OCI-LY7 (cell line): ENCODE data around the gene NLGN1. TPM values are rescaled to one million over a fixed set of nuclear protein-coding genes. Genes with fewer than 3 reads are reported as not detected.

Experiments
- BruUV-seq: library from RNA; stranded (reverse); fragments of 400-500 nt; replicated peaks from 2 replicates; lab custom pipeline; 2021; lab: Mats Ljungman, UMichigan
- CTCF ChIA-PET: fragments of 300-600 bp; sonication (Branson Sonifier 250); formaldehyde crosslinking; loops from one replicate; lab custom pipeline; 2022; ENCODE audit warnings: antibody characterized with exemption; ENCODE audit not compliant: unreplicated experiment; lab: Charles Lee
- POLR2A ChIA-PET: fragments of 300-600 bp; sonication (Branson Sonifier 250); formaldehyde crosslinking; loops from one replicate; lab custom pipeline; 2022; ENCODE audit warnings: antibody characterized with exemption; lab: Charles Lee
- DNase-seq: peaks from one replicate; pipeline ENCODE4 v3.0.0-alpha.2; 2015; ENCODE audit warnings: low spot score
- H2AFZ ChIP-seq: fragments of 200-600 bp; sonication (generic), shearing (Covaris generic); 2 replicates; pipeline ENCODE4 v1.6.1; 2014; ENCODE audit warnings: mild to moderate bottlenecking, antibody characterized with exemption, low read length, moderate library complexity
- H3K27ac ChIP-seq: fragments of 200-600 bp; sonication (generic); 2 replicates; pipeline ENCODE4 v1.5.1; 2014; ENCODE audit warnings: mixed run types, low read depth, mild to moderate bottlenecking, moderate library complexity, low read length, inconsistent platforms; ENCODE audit not compliant: poor library complexity, severe bottlenecking
- H3K36me3 ChIP-seq: fragments of 200-600 bp; sonication (generic); 2 replicates; pipeline ENCODE4 v1.6.1; 2014; ENCODE audit warnings: mild to moderate bottlenecking, antibody characterized with exemption, low read length, moderate library complexity, mixed read lengths; ENCODE audit not compliant: insufficient read depth
- H3K4me1 ChIP-seq: fragments of 200-600 bp; sonication (generic); 2 replicates; pipeline ENCODE4 v1.5.1; 2014; ENCODE audit warnings: mild to moderate bottlenecking, low read length; ENCODE audit not compliant: insufficient read depth, poor library complexity, severe bottlenecking
- H3K4me2 ChIP-seq: fragments of 200-600 bp; sonication (generic); 2 replicates; pipeline ENCODE4 v1.6.1; 2014; ENCODE audit warnings: mild to moderate bottlenecking, low read length
- H3K4me3 ChIP-seq: fragments of 200-600 bp; sonication (generic); 2 replicates; pipeline ENCODE4 v1.5.1; 2014; ENCODE audit warnings: mild to moderate bottlenecking, low read depth, low read length; ENCODE audit not compliant: poor library complexity, severe bottlenecking
- H3K79me2 ChIP-seq: fragments of 200-600 bp; sonication (generic); 2 replicates; pipeline ENCODE4 v1.6.1; 2016; ENCODE audit warnings: low read depth, mild to moderate bottlenecking, low read length, moderate library complexity, mixed read lengths; ENCODE audit not compliant: insufficient read depth
- H3K9me2 ChIP-seq: fragments of 200-600 bp; sonication (generic); 2 replicates; pipeline ENCODE4 v1.6.1; 2016; ENCODE audit warnings: mild to moderate bottlenecking, low read length, mixed read lengths; ENCODE audit not compliant: insufficient read depth
- H3K9me3 ChIP-seq: fragments of 200-600 bp; sonication (generic); 2 replicates; pipeline ENCODE4 v1.6.1; 2014; ENCODE audit warnings: mild to moderate bottlenecking, mixed run types, low read length, mixed read lengths
- H4K20me1 ChIP-seq: fragments of 200-600 bp; sonication (generic); 2 replicates; pipeline ENCODE4 v1.6.1; 2014; ENCODE audit warnings: mild to moderate bottlenecking, antibody characterized with exemption, low read length, moderate library complexity, mixed read lengths; ENCODE audit not compliant: insufficient read depth
- EZH2phosphoT487 ChIP-seq: fragments of 200-600 bp; sonication (generic); IDR thresholded peaks from 2 replicates; pipeline ENCODE4 v1.6.1; 2018; ENCODE audit warnings: low read depth, borderline replicate concordance, mild to moderate bottlenecking, mixed run types, antibody characterized with exemption, low read length, moderate library complexity, mixed read lengths
- intact Hi-C: fragments of 100-400 bp; cut with micrococcal nuclease; formaldehyde crosslinking; loops from one replicate; pipeline ENCODE4 v1.10.0; 2022; ENCODE audit not compliant: unreplicated experiment
- total RNA-seq, 2 experiments: library from RNA; depleted of rRNA in 1 of 2; stranded (reverse); fragments of >200 nt in 1 of 2; shearing (Covaris generic) in 1 of 2; gene quantifications; 2 replicates each; pipeline ENCODE4 v1.2.3, GENCODE V29; 2014 to 2022
- TF ChIP-seq, protein P1 (sequence below): fragments of 200-600 bp; sonication (generic); conservative IDR thresholded peaks from 2 replicates; pipeline ENCODE4 v1.5.1; 2014; ENCODE audit warnings: mild to moderate bottlenecking, antibody characterized with exemption, low read length, moderate library complexity, mixed read lengths

Gene NLGN1
- total RNA-seq, 2 experiments from 2014 or later, result not detected

DNA sequence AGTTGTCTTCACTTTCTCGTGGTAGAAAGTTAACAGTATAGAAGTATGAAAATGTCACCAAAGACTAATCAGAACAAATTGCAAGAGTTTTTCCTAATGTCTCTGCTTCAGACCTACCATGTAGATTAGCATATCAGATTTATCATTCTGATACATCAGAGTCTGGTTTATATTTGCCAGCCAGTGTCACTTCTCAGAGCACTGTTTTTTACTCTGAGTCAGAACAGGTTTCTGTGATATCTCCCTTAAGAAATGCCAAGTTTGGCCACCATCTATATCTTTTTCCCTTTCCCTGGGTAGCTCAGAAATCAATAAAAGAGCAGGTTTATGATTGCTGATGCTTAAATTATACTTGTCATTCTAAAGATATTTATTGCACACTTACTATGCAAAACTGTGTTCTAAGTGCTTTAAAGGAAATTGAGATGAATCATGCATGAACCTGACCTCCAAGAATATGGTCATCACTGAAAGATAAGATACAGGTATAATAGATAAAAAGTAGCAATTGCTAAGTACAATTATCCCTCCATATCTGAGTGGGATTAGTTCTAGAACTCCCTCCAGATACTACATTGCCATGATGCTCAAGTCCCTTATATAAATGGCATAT, 788.9 kb downstream of the NLGN1 start:
- no peak for TF ChIP-seq EZH2phosphoT487
- TF ChIP-seq, protein P1, sequence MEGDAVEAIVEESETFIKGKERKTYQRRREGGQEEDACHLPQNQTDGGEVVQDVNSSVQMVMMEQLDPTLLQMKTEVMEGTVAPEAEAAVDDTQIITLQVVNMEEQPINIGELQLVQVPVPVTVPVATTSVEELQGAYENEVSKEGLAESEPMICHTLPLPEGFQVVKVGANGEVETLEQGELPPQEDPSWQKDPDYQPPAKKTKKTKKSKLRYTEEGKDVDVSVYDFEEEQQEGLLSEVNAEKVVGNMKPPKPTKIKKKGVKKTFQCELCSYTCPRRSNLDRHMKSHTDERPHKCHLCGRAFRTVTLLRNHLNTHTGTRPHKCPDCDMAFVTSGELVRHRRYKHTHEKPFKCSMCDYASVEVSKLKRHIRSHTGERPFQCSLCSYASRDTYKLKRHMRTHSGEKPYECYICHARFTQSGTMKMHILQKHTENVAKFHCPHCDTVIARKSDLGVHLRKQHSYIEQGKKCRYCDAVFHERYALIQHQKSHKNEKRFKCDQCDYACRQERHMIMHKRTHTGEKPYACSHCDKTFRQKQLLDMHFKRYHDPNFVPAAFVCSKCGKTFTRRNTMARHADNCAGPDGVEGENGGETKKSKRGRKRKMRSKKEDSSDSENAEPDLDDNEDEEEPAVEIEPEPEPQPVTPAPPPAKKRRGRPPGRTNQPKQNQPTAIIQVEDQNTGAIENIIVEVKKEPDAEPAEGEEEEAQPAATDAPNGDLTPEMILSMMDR, result no peak
- H3K9me3 ChIP-seq, result no peaks in the 10 kb centered on the region
- no peaks in the 10 kb centered on the region for H3K36me3 ChIP-seq
- intact Hi-C loops, result no loop called here
- H3K4me1 ChIP-seq, result no peaks in the 10 kb centered on the region
- POLR2A ChIA-PET, result no interaction called here
- H3K27ac ChIP-seq, result no peak overlapping the region
- no peaks in the 10 kb centered on the region for H3K79me2 ChIP-seq
- BruUV-seq, result no TSS peak
- H3K4me2 ChIP-seq, result no peak overlapping the region
- no peaks in the 10 kb centered on the region for H4K20me1 ChIP-seq
- CTCF ChIA-PET, result no interaction called here
- no peak for DNase-seq
- no peaks in the 10 kb centered on the region for H3K9me2 ChIP-seq
- H3K4me3 ChIP-seq, result no peak overlapping the region
- H2AFZ ChIP-seq, result no peak overlapping the region

DNA sequence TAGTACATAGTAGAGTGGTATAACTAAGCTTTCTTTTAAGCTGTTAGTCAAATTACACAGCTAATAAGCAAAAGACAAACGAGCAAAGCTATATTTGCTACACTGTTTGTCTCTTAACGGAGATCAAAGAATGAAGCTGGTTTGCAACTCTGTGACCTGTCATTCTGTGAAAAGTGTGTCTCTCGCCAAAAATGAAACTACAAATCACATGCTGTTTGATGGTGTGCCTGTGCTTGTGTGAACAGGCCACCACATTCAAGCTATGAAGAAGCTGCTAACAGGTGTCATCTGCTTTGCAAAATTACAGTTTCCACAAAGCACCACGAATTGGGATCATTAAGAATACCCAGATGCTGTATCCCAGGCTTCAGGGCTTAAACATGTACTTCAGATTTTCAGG, 793.8 kb downstream of the NLGN1 start:
- Histone ChIP-seq H3K9me3 (no peaks in the 10 kb centered on the region), H4K20me1 (no peaks in the 10 kb centered on the region), H3K4me3 (no peak overlapping the region), H3K9me2 (no peaks in the 10 kb centered on the region), H3K79me2 (no peaks in the 10 kb centered on the region), H3K36me3 (no peaks in the 10 kb centered on the region), H2AFZ (no peak overlapping the region), H3K27ac (no peak overlapping the region), H3K4me2 (no peak overlapping the region), H3K4me1 (no peaks in the 10 kb centered on the region)
- intact Hi-C loops, result no loop called here
- ChIA-PET POLR2A (no interaction called here), CTCF (no interaction called here)
- TF ChIP-seq, protein P1, result no peak
- no peak for TF ChIP-seq EZH2phosphoT487
- BruUV-seq, result no TSS peak
- DNase-seq, result no peak

DNA sequence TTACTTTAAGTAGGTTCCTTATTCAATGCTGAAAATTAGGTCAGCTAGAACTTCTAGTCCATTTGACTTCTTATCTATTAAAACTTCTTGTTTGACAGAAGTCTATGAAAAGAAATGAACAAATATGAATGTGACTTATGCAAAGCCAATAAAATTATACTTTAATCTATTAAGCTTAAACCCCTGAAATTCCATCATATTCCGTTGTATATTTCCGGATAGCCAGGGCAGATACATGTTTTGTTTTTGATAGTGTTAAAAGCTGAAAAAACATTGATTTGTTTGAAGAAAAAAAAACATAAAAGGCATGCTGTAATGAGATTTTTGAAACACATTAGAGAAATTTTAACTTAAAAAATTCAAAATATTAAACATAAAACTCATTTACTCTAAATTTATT, 794.4 kb downstream of the NLGN1 start:
- CTCF ChIA-PET, result no interaction called here

More for the DNA sequence above, 794.4 kb downstream of the NLGN1 start:
- intact Hi-C loops, result no loop called here
- H3K4me3 ChIP-seq, result no peak overlapping the region
- DNase-seq, result no peak
- no peak overlapping the region for H3K4me2 ChIP-seq
- H3K9me2 ChIP-seq, result no peaks in the 10 kb centered on the region
- H3K4me1 ChIP-seq, result no peaks in the 10 kb centered on the region
- POLR2A ChIA-PET, result no interaction called here
- no peaks in the 10 kb centered on the region for H3K79me2 ChIP-seq
- H3K36me3 ChIP-seq, result no peaks in the 10 kb centered on the region
- no TSS peak for BruUV-seq
- H4K20me1 ChIP-seq, result no peaks in the 10 kb centered on the region
- no peak overlapping the region for H3K27ac ChIP-seq
- no peaks in the 10 kb centered on the region for H3K9me3 ChIP-seq
- no peak overlapping the region for H2AFZ ChIP-seq
- no peak for TF ChIP-seq EZH2phosphoT487
- TF ChIP-seq, protein P1, result no peak
